H1 (cell line): ENCODE measurements around the gene SV2C. TPM values are rescaled to one million over a fixed set of nuclear protein-coding genes. Genes with fewer than 3 reads are reported as not detected.

ENCODE experiments used
- CTCF ChIA-PET: fragments of 300-600 bp; sonication (Branson Sonifier 250); formaldehyde crosslinking; loops from one replicate; lab custom pipeline; 2021; ENCODE audit not compliant: partially characterized antibody; lab: Charles Lee
- POLR2A ChIA-PET: fragments of 300-600 bp; sonication (Branson Sonifier 250); formaldehyde crosslinking; loops from one replicate; lab custom pipeline; 2021; ENCODE audit warnings: inconsistent platforms; ENCODE audit not compliant: partially characterized antibody; lab: Charles Lee
- DNase-seq, 2 experiments: peaks; one replicate each; pipeline versions ENCODE4 v3.0.0 to v3.0.0-alpha.2; 2010 to 2022; ENCODE audit warnings: low spot score in 2 of 2, low read depth in 1 of 2, mixed read lengths in 1 of 2
- FAIRE-seq: peaks from 2 replicates; lab custom pipeline; 2011; peaks lifted over from hg19 to GRCh38; lab: Jason Lieb, UNC
- H2AFZ ChIP-seq: 2 replicates; pipeline ENCODE4 v1.8.1; 2012; ENCODE audit warnings: low read length, inconsistent platforms
- H2AK5ac ChIP-seq: 2 replicates; pipeline ENCODE4 v1.6.1; 2013; ENCODE audit warnings: low read depth, low read length
- H2BK120ac ChIP-seq: replicated peaks from 2 replicates; pipeline ENCODE3; 2013; ENCODE audit warnings: low read depth, low read length, inconsistent platforms
- H2BK12ac ChIP-seq: 2 replicates; pipeline ENCODE4 v1.6.1; 2013; ENCODE audit warnings: low read depth, low read length
- H2BK15ac ChIP-seq: 2 replicates; pipeline ENCODE4 v1.6.1; 2013; ENCODE audit warnings: low read length
- H2BK20ac ChIP-seq: 2 replicates; pipeline ENCODE4 v1.6.1; 2013; ENCODE audit warnings: low read length
- H2BK5ac ChIP-seq: 2 replicates; pipeline ENCODE4 v1.6.1; 2013; ENCODE audit warnings: low read depth, low read length
- H3K14ac ChIP-seq: 2 replicates; pipeline ENCODE4 v1.6.1; 2013; ENCODE audit warnings: inconsistent platforms; ENCODE audit not compliant: insufficient read length
- H3K18ac ChIP-seq: 2 replicates; pipeline ENCODE4 v1.6.1; 2013; ENCODE audit warnings: low read length; ENCODE audit errors: extremely low read depth
- H3K23ac ChIP-seq: 2 replicates; pipeline ENCODE4 v1.6.1; 2013; ENCODE audit warnings: inconsistent platforms; ENCODE audit not compliant: insufficient read length
- H3K23me2 ChIP-seq: 2 replicates; pipeline ENCODE4 v1.6.1; 2013; ENCODE audit warnings: low read depth, low read length
- H3K27ac ChIP-seq: 2 replicates; pipeline ENCODE4 v1.6.1; 2011; ENCODE audit warnings: low read depth, low read length, inconsistent platforms
- H3K27me3 ChIP-seq, 4 experiments: replicated peaks in 1 of 4; 1 replicate in 1 of 4; 2 replicates in 3 of 4; pipeline versions ENCODE4 v1.6.1 to v1.8.1; 2011 to 2013; ENCODE audit warnings: low read length in 3 of 4, mild to moderate bottlenecking in 3 of 4, inconsistent platforms in 2 of 4, mixed read lengths in 2 of 4, moderate library complexity in 1 of 4; ENCODE audit not compliant: control insufficient read depth in 3 of 4, insufficient read depth in 3 of 4; ENCODE audit errors: extremely low read depth in 1 of 4
- H3K36me3 ChIP-seq, 4 experiments: 2 replicates each; pipeline versions ENCODE4 v1.6.1 to v1.8.1; 2011 to 2013; ENCODE audit warnings: mild to moderate bottlenecking in 4 of 4, low read length in 3 of 4, moderate library complexity in 2 of 4, control low read depth in 1 of 4, inconsistent platforms in 1 of 4; ENCODE audit not compliant: insufficient read depth in 4 of 4, control insufficient read depth in 2 of 4
- H3K4ac ChIP-seq: replicated peaks from 2 replicates; pipeline ENCODE3; 2013; ENCODE audit warnings: low read length, low read depth, mixed read lengths, inconsistent platforms; ENCODE audit not compliant: insufficient read length
- H3K4me1 ChIP-seq, 4 experiments: replicated peaks in 1 of 4; 1 replicate in 1 of 4; 2 replicates in 3 of 4; pipeline versions ENCODE4 v1.6.1 to v1.8.1; 2011 to 2013; ENCODE audit warnings: low read length in 3 of 4, inconsistent platforms in 2 of 4, mixed read lengths in 1 of 4; ENCODE audit not compliant: insufficient read depth in 4 of 4, control insufficient read depth in 3 of 4
- H3K4me2 ChIP-seq, 2 experiments: 2 replicates each; pipeline versions ENCODE4 v1.6.1 to v1.8.1; 2011 to 2013; ENCODE audit warnings: low read depth in 2 of 2, low read length in 2 of 2, control low read depth in 1 of 2, inconsistent platforms in 1 of 2, mild to moderate bottlenecking in 1 of 2; ENCODE audit not compliant: insufficient read depth in 1 of 2
- H3K4me3 ChIP-seq, 4 experiments: fragments of 200-600, 300-600 bp in 1 of 4; sonication (generic), shearing (Covaris generic), sonication (Bioruptor Twin) in 1 of 4; 2 replicates each; pipeline versions ENCODE4 v1.5.1 to v1.8.1; 2011 to 2016; ENCODE audit warnings: low read length in 4 of 4, low read depth in 3 of 4, control low read depth in 2 of 4, inconsistent platforms in 2 of 4, mild to moderate bottlenecking in 2 of 4, mixed read lengths in 1 of 4, moderate library complexity in 1 of 4; ENCODE audit not compliant: insufficient read depth in 2 of 4; ENCODE audit errors: extremely low read depth in 1 of 4
- H3K56ac ChIP-seq: replicated peaks from 2 replicates; pipeline ENCODE3; 2013; ENCODE audit warnings: low read depth, mild to moderate bottlenecking, mixed read lengths, low read length, inconsistent platforms; ENCODE audit not compliant: insufficient read length
- H3K79me1 ChIP-seq: 2 replicates; pipeline ENCODE4 v1.6.1; 2013; ENCODE audit warnings: low read depth, low read length, control low read depth
- H3K79me2 ChIP-seq, 2 experiments: 2 replicates each; pipeline versions ENCODE4 v1.6.1 to v1.8.1; 2012 to 2013; ENCODE audit warnings: low read length in 2 of 2, mild to moderate bottlenecking in 2 of 2, inconsistent platforms in 1 of 2; ENCODE audit not compliant: insufficient read depth in 2 of 2, control insufficient read depth in 1 of 2
- H3K9ac ChIP-seq, 4 experiments: replicated peaks in 1 of 4; 1 replicate in 1 of 4; 2 replicates in 3 of 4; pipeline versions ENCODE4 v1.6.1 to v1.8.1; 2011 to 2013; ENCODE audit warnings: low read depth in 3 of 4, low read length in 3 of 4, control low read depth in 2 of 4, mild to moderate bottlenecking in 2 of 4, moderate library complexity in 2 of 4, inconsistent platforms in 1 of 4; ENCODE audit errors: extremely low read depth in 1 of 4
- H3K9me3 ChIP-seq, 2 experiments: 2 replicates each; pipeline versions ENCODE4 v1.6.1 to v1.8.1; 2012 to 2013; ENCODE audit warnings: mild to moderate bottlenecking in 2 of 2, moderate library complexity in 2 of 2, control low read depth in 1 of 2, inconsistent platforms in 1 of 2, low read depth in 1 of 2, low read length in 1 of 2, mixed read lengths in 1 of 2; ENCODE audit not compliant: insufficient read depth in 2 of 2
- H4K20me1 ChIP-seq, 2 experiments: replicated peaks in 1 of 2; 2 replicates each; pipeline versions ENCODE3 to v1.8.1; 2011 to 2013; ENCODE audit warnings: inconsistent platforms in 2 of 2, low read length in 2 of 2, mild to moderate bottlenecking in 1 of 2; ENCODE audit not compliant: insufficient read depth in 2 of 2, control insufficient read depth in 1 of 2
- H4K5ac ChIP-seq: 2 replicates; pipeline ENCODE4 v1.6.1; 2013; ENCODE audit warnings: low read length, low read depth, mixed read lengths, inconsistent platforms; ENCODE audit not compliant: insufficient read length
- H4K8ac ChIP-seq: 2 replicates; pipeline ENCODE4 v1.8.0; 2013; ENCODE audit warnings: mild to moderate bottlenecking, moderate library complexity, low read length, inconsistent platforms; ENCODE audit not compliant: insufficient read depth; ENCODE audit errors: extremely low read depth
- H4K91ac ChIP-seq: replicated peaks from 2 replicates; pipeline ENCODE3; 2013; ENCODE audit warnings: low read length, mixed read lengths, inconsistent platforms; ENCODE audit not compliant: insufficient read length
- KDM5A ChIP-seq: fragments of 200-600 bp; IDR thresholded peaks from 2 replicates; pipeline ENCODE4 v1.7.1; 2012; ENCODE audit warnings: mild to moderate bottlenecking, low read length, inconsistent platforms, mixed read lengths
- WGBS, 2 experiments: shearing (Covaris generic) in 1 of 2; methylation state at CpG; one replicate each; pipeline versions ENCODE4 v1.1.6 to v1.1.7; 2013 to 2015; ENCODE audit warnings: low lambda C conversion rate in 2 of 2, mixed read lengths in 2 of 2, inconsistent platforms in 1 of 2, low coverage in 1 of 2, missing lambda C conversion rate in 1 of 2; ENCODE audit not compliant: insufficient replicate concordance in 2 of 2, insufficient coverage in 1 of 2, insufficient read length in 1 of 2; ENCODE audit errors: extremely low coverage in 1 of 2, missing lambda C conversion rate in 1 of 2; 5-methylcytosine and 5-hydroxymethylcytosine counted together
- polyA plus RNA-seq, 7 experiments: library from polyadenylated mRNA; depleted of rRNA in 3 of 7; stranded (reverse) in 5 of 7; unstranded in 2 of 7; fragments of >200 nt in 5 of 7; fragments of 200-250 nt in 2 of 7; gene quantifications; 1 replicate in 5 of 7; 2 replicates in 1 of 7; 4 replicates in 1 of 7; pipeline versions ENCODE4 v1.2.1 to v1.2.3, GENCODE V29; 2011 to 2013; ENCODE audit warnings: missing spikeins in 2 of 7, mixed read lengths in 2 of 7
- total RNA-seq: library from RNA; stranded (reverse); fragmentation: NEBNext Ultra II Directional; extraction: Animal tissue kit (Norgen Biotek cat#: 25700); gene quantifications from 2 replicates; pipeline ENCODE4 v1.2.1, GENCODE V29; 2021

Gene SV2C
- total and polyA plus RNA-seq, 2 of the 8 experiments (the other 6 are each of a cell fraction or from before 2014, with no cell fraction given), result 0.08 to 0.24 TPM

- POLR2A ChIA-PET, result interaction anchor here (0.7 kb wide), 1 partner anchor 10 kb away, joined by 6 read pairs; no protein-coding TSS in a partner anchor
- H2BK5ac ChIP-seq, result no peak overlapping the region
- H2AFZ ChIP-seq, result no peak overlapping the region
- CTCF ChIA-PET, result interaction anchor here (0.6 to 1.3 kb wide), 6 partner anchors 19 to 307 kb away, joined by 3 to 4 read pairs (median 3); no protein-coding TSS in a partner anchor
- no peak overlapping the region for H3K56ac ChIP-seq
- no peaks in the 10 kb centered on the region for H3K23me2 ChIP-seq
- H3K9me3 ChIP-seq, result no peaks in the 10 kb centered on the region
- TF ChIP-seq KDM5A, result no peak
- no peaks in the 10 kb centered on the region for H3K79me1 ChIP-seq
- no peaks in the 10 kb centered on the region for H3K79me2 ChIP-seq
- no peaks in the 10 kb centered on the region for H4K20me1 ChIP-seq
- H2AK5ac ChIP-seq, result no peak overlapping the region
- H3K4ac ChIP-seq, result no peak overlapping the region
- H3K4me1 ChIP-seq, result peaks cover 0 to 3% (median 2%) of the 10 kb centered on the region in 4 experiments; a peak in 4 of 7 replicates
- H3K27ac ChIP-seq, result no peak overlapping the region
- no peak overlapping the region for H3K4me2 ChIP-seq
- no peak overlapping the region for H4K91ac ChIP-seq
- no peak overlapping the region for H3K14ac ChIP-seq
- H2BK120ac ChIP-seq, result no peak overlapping the region
- H2BK15ac ChIP-seq, result no peak overlapping the region
- DNase-seq (no peak), FAIRE-seq (no peak)
- H2BK20ac ChIP-seq, result no peak overlapping the region
- H3K23ac ChIP-seq, result no peak overlapping the region
- H2BK12ac ChIP-seq, result no peak overlapping the region
- no peak overlapping the region for H3K4me3 ChIP-seq
- no peak overlapping the region for H3K9ac ChIP-seq
- no peak overlapping the region for H3K18ac ChIP-seq
- WGBS, 2 experiments, result 75% methylated on average over 5 of the region's 5 CpGs; no CpG with 5 or more reads in 1 of the 2 experiments
- H3K27me3 ChIP-seq, result no peaks in the 10 kb centered on the region
- H4K8ac ChIP-seq, result 0 out of 2 replicates have a peak overlapping the region, but pooled peaks have one; percentile 45
- no peaks in the 10 kb centered on the region for H3K36me3 ChIP-seq
- H4K5ac ChIP-seq, result no peak overlapping the region
These were observed 303.2 kb downstream of the SV2C start for GRCh38 chr5:76386360-76386759.
